Endothelial cell of umbilical vein (primary cell): ENCODE results near the gene OR10A6. TPM values are rescaled to one million over a fixed set of nuclear protein-coding genes. Genes with fewer than 3 reads are reported as not detected.

Experiments
- BruUV-seq: library from RNA; stranded (reverse); fragments of 400-500 nt; replicated peaks from 2 replicates; lab custom pipeline; 2021; lab: Mats Ljungman, UMichigan
- CTCF ChIA-PET: fragments of 300-600, 350-600 bp; sonication (Branson Sonifier 250); formaldehyde crosslinking; loops from one replicate; lab custom pipeline; 2021; ENCODE audit warnings: antibody characterized with exemption, inconsistent platforms; lab: Charles Lee
- POLR2A ChIA-PET: fragments of 300-600, 350-600 bp; sonication (Branson Sonifier 250); formaldehyde crosslinking; loops from one replicate; lab custom pipeline; 2021; ENCODE audit warnings: antibody characterized with exemption, inconsistent platforms; lab: Charles Lee
- DNase-seq: peaks from one replicate; pipeline ENCODE4 v3.0.0-alpha.2; 2011; ENCODE audit warnings: low read depth, low spot score
- FAIRE-seq: peaks from 2 replicates; lab custom pipeline; 2011; peaks lifted over from hg19 to GRCh38; lab: Jason Lieb, UNC
- H2AFZ ChIP-seq: 2 replicates; pipeline ENCODE4 v1.6.0; 2012; ENCODE audit warnings: low read depth, low read length, control low read depth, inconsistent platforms
- H3K27ac ChIP-seq: 2 replicates; pipeline ENCODE4 v1.5.1; 2011; ENCODE audit warnings: low read depth, mild to moderate bottlenecking, control low read depth, low read length, moderate library complexity; ENCODE audit not compliant: insufficient read depth
- H3K27me3 ChIP-seq, 2 experiments: 2 replicates each; pipeline versions ENCODE4 v1.6.0 to v1.6.1; 2011; ENCODE audit warnings: low read length in 2 of 2, mixed read lengths in 1 of 2; ENCODE audit not compliant: control insufficient read depth in 2 of 2, insufficient read depth in 2 of 2
- H3K36me3 ChIP-seq, 2 experiments: 2 replicates in 1 of 2; 3 replicates in 1 of 2; pipeline ENCODE4 v1.5.1; 2011; ENCODE audit warnings: low read length in 2 of 2, mild to moderate bottlenecking in 1 of 2, moderate library complexity in 1 of 2; ENCODE audit not compliant: control insufficient read depth in 2 of 2, insufficient read depth in 2 of 2; ENCODE audit errors: extremely low read depth in 1 of 2
- H3K4me1 ChIP-seq: 3 replicates; pipeline ENCODE4 v1.5.1; 2011; ENCODE audit warnings: mild to moderate bottlenecking, low read length; ENCODE audit not compliant: control insufficient read depth, insufficient read depth; ENCODE audit errors: extremely low read depth
- H3K4me2 ChIP-seq: 2 replicates; pipeline ENCODE4 v1.6.1; 2011; ENCODE audit warnings: low read length, control low read depth, mixed read lengths; ENCODE audit not compliant: insufficient read depth
- H3K4me3 ChIP-seq, 3 experiments: fragments of 200-600 bp in 1 of 3; sonication (generic), shearing (Covaris generic) in 1 of 3; replicated peaks in 1 of 3; 2 replicates each; pipeline ENCODE4 v1.5.1; 2011 to 2016; ENCODE audit warnings: control low read depth in 3 of 3, low read length in 3 of 3, mild to moderate bottlenecking in 2 of 3, inconsistent platforms in 1 of 3, low read depth in 1 of 3, moderate library complexity in 1 of 3; ENCODE audit not compliant: insufficient read depth in 1 of 3
- H3K79me2 ChIP-seq: 2 replicates; pipeline ENCODE4 v1.6.0; 2012; ENCODE audit warnings: low read length, inconsistent platforms; ENCODE audit not compliant: control insufficient read depth, insufficient read depth
- H3K9ac ChIP-seq: replicated peaks from 2 replicates; pipeline ENCODE3; 2011; ENCODE audit warnings: low read length, control low read depth; ENCODE audit not compliant: insufficient read depth; ENCODE audit errors: extremely low read depth
- H3K9me1 ChIP-seq: replicated peaks from 3 replicates; pipeline ENCODE4 v1.6.0; 2011; ENCODE audit warnings: mild to moderate bottlenecking, low read length; ENCODE audit not compliant: control insufficient read depth, insufficient read depth; ENCODE audit errors: extremely low read depth
- H3K9me3 ChIP-seq: replicated peaks from 2 replicates; pipeline ENCODE4 v1.5.1; 2012; ENCODE audit warnings: low read length, inconsistent platforms; ENCODE audit not compliant: control insufficient read depth, insufficient read depth
- H4K20me1 ChIP-seq: replicated peaks from 2 replicates; pipeline ENCODE3; 2011; ENCODE audit warnings: mild to moderate bottlenecking, low read length; ENCODE audit not compliant: control insufficient read depth, insufficient read depth; ENCODE audit errors: extremely low read depth
- CTCF ChIP-seq, 2 donors: IDR thresholded peaks; 1 replicate in 1 of 2; 2 replicates in 1 of 2; pipeline ENCODE4 v1.5.1; 2011; ENCODE audit warnings: low read length in 2 of 2, mild to moderate bottlenecking in 2 of 2, moderate library complexity in 2 of 2, control low read depth in 1 of 2, inconsistent platforms in 1 of 2, low read depth in 1 of 2; ENCODE audit not compliant: insufficient read depth in 1 of 2; ENCODE audit errors: extremely low read depth in 1 of 2
- EZH2 ChIP-seq: IDR thresholded peaks from 2 replicates; pipeline ENCODE4 v1.6.1; 2012; ENCODE audit warnings: borderline replicate concordance, low read depth, mild to moderate bottlenecking, moderate library complexity, low read length, inconsistent platforms; ENCODE audit not compliant: severe bottlenecking
- FOS ChIP-seq: IDR thresholded peaks from 2 replicates; pipeline ENCODE4 v1.6.1; 2011; ENCODE audit warnings: mild to moderate bottlenecking, low read length, moderate library complexity, borderline replicate concordance; ENCODE audit not compliant: insufficient read depth
- MYC ChIP-seq: IDR thresholded peaks from one replicate; pipeline ENCODE4 v1.6.1; 2011; ENCODE audit warnings: mild to moderate bottlenecking, low read depth, low read length
- POLR2A ChIP-seq: IDR thresholded peaks from 2 replicates; pipeline ENCODE4 v1.6.1; 2012; ENCODE audit warnings: low read depth, mild to moderate bottlenecking, control low read depth, low read length
- dilution Hi-C: fragments of 300-500 bp; cut with MboI; formaldehyde crosslinking; loops from one replicate; pipeline ENCODE4 v1.15.0; 2019; ENCODE audit warnings: low sequenced_read_pairs; ENCODE audit not compliant: extremely low pct_ligation_motif_present
- intact Hi-C: fragments of 100-400 bp; cut with micrococcal nuclease; formaldehyde crosslinking; loops from one replicate; pipeline ENCODE4 v1.10.0; 2022
- polyA plus RNA-seq, 4 experiments: library from polyadenylated mRNA; depleted of rRNA in 3 of 4; stranded (reverse) in 3 of 4; unstranded in 1 of 4; fragments of >200 nt; gene quantifications; 2 replicates each; pipeline versions ENCODE4 v1.2.1 to v1.2.3, GENCODE V29; 2011 to 2012; ENCODE audit warnings: missing spikeins in 1 of 4
- total RNA-seq: library from RNA; stranded (reverse); gene quantifications from 2 replicates; pipeline ENCODE4 v1.2.3, GENCODE V29; 2021

The OR10A6 gene
- total and polyA plus RNA-seq, 2 donors (not counting 3 experiments of a cell fraction or from before 2014, with no cell fraction given) = not detected

DNA sequence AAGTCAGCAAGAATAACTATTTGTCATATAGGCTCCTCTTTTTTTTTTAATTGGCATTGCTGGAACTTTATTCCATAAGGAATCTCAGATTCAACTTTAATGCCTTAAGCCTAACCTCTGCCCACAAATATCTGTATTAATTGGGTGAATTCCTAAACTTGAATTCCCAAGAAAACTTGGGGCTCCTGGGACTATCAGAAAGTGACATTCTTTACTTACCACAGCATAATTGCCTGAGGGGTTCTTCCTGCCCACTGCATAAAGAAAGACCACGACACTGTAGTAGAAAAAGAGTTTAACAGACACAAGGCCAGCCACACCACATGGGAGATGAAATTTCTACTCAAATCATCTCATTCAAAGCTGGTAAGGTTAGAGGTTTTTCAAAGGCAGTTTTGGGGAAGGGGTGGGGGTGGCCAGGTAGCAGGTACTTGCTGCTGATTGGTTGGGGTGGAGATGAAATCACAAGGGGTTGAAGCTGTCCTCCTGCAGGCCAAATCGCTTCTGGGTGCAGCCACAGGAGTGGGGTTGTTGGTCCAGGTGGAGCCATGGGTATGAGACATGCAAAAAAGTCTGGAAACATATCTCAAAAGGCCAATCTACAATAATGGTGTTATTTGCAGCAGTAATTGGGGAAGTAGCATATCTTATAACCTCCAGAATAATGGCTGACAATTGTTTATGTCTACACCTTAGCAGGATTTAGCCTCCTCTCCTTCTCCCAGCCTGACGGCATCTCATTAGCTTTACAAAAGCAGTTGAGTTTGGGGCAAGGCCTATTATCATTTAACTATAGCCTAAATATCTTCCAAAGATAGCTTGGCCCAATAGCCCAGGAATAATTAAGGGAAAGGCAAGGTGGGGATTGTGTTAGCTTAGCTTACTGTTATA is 38.9 kb upstream of the OR10A6 start:
- Histone ChIP-seq H2AFZ (no peak overlapping the region), H3K4me2 (no peak overlapping the region), H3K27ac (no peak overlapping the region), H3K79me2 (no peaks in the 10 kb centered on the region), H3K9me3 (no peaks in the 10 kb centered on the region), H3K27me3 (no peaks in the 10 kb centered on the region), H4K20me1 (no peaks in the 10 kb centered on the region), H3K9ac (no peak overlapping the region), H3K4me3 (no peak overlapping the region), H3K9me1 (no peaks in the 10 kb centered on the region), H3K36me3 (no peaks in the 10 kb centered on the region), H3K4me1 (no peaks in the 10 kb centered on the region)
- no TSS peak for BruUV-seq
- TF ChIP-seq CTCF (IDR thresholded peaks at IDR 0.05; ENCODE audit: extremely low read depth in 1 of 2, insufficient read depth in 1 of 2, low read depth in 1 of 2, low read length in 2 of 2) (no peak), POLR2A (no peak), EZH2 (no peak), MYC (no peak), FOS (no peak)
- ChIA-PET CTCF (interaction anchor here (0.6 to 1.5 kb wide), 3 partner anchors 17 to 77 kb away, joined by 3 read pairs; partner anchors contain the start of gene EIF3F), POLR2A (interaction anchor here (0.6 kb wide), 1 partner anchor 13 kb away, joined by 7 read pairs; no protein-coding TSS in a partner anchor)
- DNase-seq (no peak), FAIRE-seq (no peak)
- intact Hi-C loops = loop anchor here (5.0 kb wide), 1 partner anchor 618 kb away; no protein-coding TSS in a partner anchor
- dilution Hi-C loops = no loop called here
